Activated CD4-positive, alpha-beta memory T cell treated with anti-CD3 and anti-CD28 coated beads, Interleukin-2, amount 10 ng/mL, durations not matched to agents 7 days and 5 days (primary cell): ENCODE data around the gene NCOR2. TPM values are rescaled to one million over a fixed set of nuclear protein-coding genes. Genes with fewer than 3 reads are reported as not detected.

Experiments
- CTCF ChIA-PET: fragments of 350-600 bp; sonication (Branson Sonifier 250); formaldehyde crosslinking; loops from one replicate; lab custom pipeline; 2021; ENCODE audit warnings: antibody characterized with exemption, inconsistent platforms; lab: Charles Lee
- POLR2A ChIA-PET: fragments of 350-600 bp; sonication (Branson Sonifier 250); formaldehyde crosslinking; loops from one replicate; lab custom pipeline; 2021; ENCODE audit warnings: antibody characterized with exemption; lab: Charles Lee
- DNase-seq: peaks from one replicate; pipeline ENCODE4 v3.0.0-alpha.2; 2020
- H3K27ac Mint-ChIP-seq: one replicate; pipeline ENCODE4 v1.8.0; 2021; ENCODE audit warnings: mild to moderate bottlenecking, mixed read lengths
- H3K27me3 Mint-ChIP-seq: one replicate; pipeline ENCODE4 v1.8.0; 2021; ENCODE audit warnings: mixed read lengths
- H3K36me3 Mint-ChIP-seq: one replicate; pipeline ENCODE4 v1.8.0; 2021; ENCODE audit warnings: low read depth, mixed read lengths
- H3K4me1 Mint-ChIP-seq: one replicate; pipeline ENCODE4 v1.8.0; 2021; ENCODE audit warnings: mixed read lengths
- H3K4me3 Mint-ChIP-seq: one replicate; pipeline ENCODE4 v1.8.0; 2021; ENCODE audit warnings: mild to moderate bottlenecking, mixed read lengths
- H3K9me3 Mint-ChIP-seq: one replicate; pipeline ENCODE4 v1.8.0; 2021; ENCODE audit warnings: mixed read lengths
- total RNA-seq, 2 experiments: library from RNA; stranded (reverse); gene quantifications; one replicate each; pipeline ENCODE4 v1.2.3, GENCODE V29; 2021

NCOR2 gene
- total RNA-seq, 2 experiments from 2014 or later: 88.9 to 90.8 TPM

DNA sequence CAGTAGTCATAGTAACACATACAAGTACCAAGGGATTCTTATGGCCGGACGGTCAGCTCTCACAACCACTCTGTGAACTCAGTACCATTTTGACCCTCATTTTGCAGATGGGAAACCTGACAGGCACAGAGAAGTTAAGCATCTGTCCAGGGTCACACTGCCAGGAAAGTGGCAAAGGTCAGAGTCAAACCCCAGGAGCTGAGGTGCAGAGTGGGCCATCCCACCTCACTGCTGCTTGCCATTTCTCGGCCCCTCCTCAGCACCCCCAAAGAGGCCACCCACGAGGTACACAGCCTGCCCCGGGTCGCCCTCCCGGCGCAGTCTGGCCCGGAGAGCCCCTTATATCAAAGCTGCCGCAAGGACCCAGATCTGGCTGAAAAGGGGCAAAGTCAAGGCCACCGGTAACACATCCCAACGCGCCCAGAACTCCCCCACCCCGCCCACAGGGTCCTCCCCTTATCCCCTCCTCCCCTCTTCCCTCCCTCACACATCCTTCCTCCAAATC, 1.7 kb downstream of the NCOR2 start:
- CTCF ChIA-PET: interaction anchor here (0.6 to 1.5 kb wide), 2 partner anchors 18 to 199 kb away, joined by 3 to 6 read pairs; no protein-coding TSS in a partner anchor
- Mint-ChIP-seq H3K27me3 (peaks cover 2% of the 10 kb centered on the region), H3K27ac (no peak overlapping the region), H3K36me3 (no peaks in the 10 kb centered on the region), H3K4me1 (peaks cover 12% of the 10 kb centered on the region), H3K9me3 (no peaks in the 10 kb centered on the region), H3K4me3 (peak overlapping the region; percentile 94)
- DNase-seq: no peak
- POLR2A ChIA-PET: interaction anchor here (0.8 to 3.2 kb wide), 9 partner anchors 9 to 352 kb away, joined by 3 to 16 read pairs (median 5); no protein-coding TSS in a partner anchor

DNA sequence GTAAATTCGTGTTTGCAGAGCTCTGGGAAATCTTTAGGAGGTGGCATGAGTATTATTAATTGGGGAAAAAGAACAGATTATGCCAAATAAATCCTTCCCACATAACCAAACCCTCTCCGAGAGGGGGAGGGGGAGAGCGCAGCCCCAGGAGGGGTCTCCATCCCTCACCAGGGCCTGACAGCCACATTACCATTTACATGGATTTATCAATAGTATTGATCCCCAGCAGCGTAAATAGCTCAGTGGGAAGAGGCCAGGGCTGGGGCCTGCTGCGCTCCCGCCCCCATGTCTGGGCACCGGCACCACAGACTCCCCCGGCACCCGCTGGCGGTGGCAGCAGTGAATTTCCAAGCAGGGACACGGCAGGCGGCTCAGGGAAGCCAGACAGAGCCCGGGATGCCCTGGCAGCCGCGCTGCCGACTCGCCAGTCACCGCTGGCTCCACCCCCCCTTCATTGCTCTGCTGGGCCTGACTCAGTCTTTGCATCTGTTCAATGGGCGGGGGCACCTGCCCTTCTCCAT, 2.4 kb downstream of the NCOR2 start:
- Mint-ChIP-seq H3K27ac (no peak overlapping the region), H3K27me3 (no peaks in the 10 kb centered on the region), H3K4me3 (peak overlapping the region; percentile 94), H3K4me1 (peaks cover 12% of the 10 kb centered on the region), H3K9me3 (no peaks in the 10 kb centered on the region), H3K36me3 (no peaks in the 10 kb centered on the region)
- CTCF ChIA-PET: no interaction called here
- no peak for DNase-seq
- POLR2A ChIA-PET: interaction anchor here (3.2 kb wide), 1 partner anchor 19 kb away, joined by 16 read pairs; no protein-coding TSS in a partner anchor

DNA sequence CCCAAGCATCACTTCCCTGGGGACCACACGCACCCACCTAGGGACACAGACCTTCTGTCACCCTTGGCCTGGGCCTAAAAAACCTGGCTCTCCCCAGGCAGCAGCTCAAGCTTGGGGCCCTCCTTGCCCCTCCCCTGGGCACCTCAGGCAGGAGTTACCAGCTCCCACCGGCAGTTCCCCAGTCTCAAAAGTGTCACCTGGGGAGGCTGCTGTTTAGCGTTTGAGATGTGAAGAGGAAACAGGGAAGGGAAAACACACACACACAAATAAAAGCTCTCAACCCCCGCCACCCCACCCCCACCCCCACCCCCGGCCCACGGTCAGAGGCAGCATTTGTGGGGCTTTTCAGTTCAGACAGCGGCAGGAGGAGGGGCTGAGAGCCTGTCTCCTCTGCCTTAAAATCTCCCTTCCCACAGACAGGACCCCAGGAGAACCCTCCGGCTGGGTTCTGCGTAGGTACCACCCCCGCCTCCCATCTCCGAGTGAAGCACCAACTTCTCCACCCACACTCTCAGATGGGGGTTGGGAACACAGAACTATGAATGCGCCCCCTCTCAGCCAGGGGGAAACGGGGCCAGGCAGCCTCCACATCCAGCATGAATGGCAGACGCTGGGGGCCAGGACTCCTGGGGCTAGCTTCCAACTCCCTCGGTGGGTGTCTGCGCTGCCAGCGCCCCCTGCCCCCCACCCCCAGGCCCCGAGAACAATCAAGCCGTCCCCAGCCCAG, 3.0 kb downstream of the NCOR2 start:
- CTCF ChIA-PET: no interaction called here
- H3K27ac Mint-ChIP-seq: no peak overlapping the region
- POLR2A ChIA-PET: no interaction called here
- no peaks in the 10 kb centered on the region for H3K27me3 Mint-ChIP-seq
- H3K9me3 Mint-ChIP-seq: no peaks in the 10 kb centered on the region
- no peak overlapping the region for H3K4me3 Mint-ChIP-seq
- peaks cover 12% of the 10 kb centered on the region for H3K4me1 Mint-ChIP-seq
- no peak for DNase-seq
- H3K36me3 Mint-ChIP-seq: no peaks in the 10 kb centered on the region

DNA sequence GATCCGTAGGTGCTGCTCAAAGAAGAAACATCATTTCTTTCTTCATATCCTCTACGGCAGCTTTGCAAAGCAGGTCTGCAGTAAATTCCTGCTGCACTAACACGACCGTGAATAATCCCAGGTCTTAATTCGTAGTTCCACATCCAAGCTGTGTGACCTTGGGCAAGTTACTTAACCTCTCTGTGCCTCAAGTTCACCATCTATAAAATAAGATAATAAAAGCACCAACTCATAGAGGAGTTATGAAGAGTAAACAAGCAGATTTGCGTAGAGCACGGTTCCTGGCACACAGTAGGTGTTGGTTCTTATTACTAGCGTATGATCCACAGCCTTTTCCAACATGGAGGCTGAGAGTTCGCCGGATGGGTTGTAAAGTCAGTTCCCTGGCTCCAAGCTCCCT, 3.6 kb downstream of the NCOR2 start:
- Mint-ChIP-seq H3K9me3 (no peaks in the 10 kb centered on the region), H3K4me3 (no peak overlapping the region), H3K4me1 (peaks cover 12% of the 10 kb centered on the region), H3K27me3 (no peaks in the 10 kb centered on the region), H3K36me3 (no peaks in the 10 kb centered on the region), H3K27ac (no peak overlapping the region)
- ChIA-PET POLR2A (no interaction called here), CTCF (no interaction called here)
- no peak for DNase-seq

DNA sequence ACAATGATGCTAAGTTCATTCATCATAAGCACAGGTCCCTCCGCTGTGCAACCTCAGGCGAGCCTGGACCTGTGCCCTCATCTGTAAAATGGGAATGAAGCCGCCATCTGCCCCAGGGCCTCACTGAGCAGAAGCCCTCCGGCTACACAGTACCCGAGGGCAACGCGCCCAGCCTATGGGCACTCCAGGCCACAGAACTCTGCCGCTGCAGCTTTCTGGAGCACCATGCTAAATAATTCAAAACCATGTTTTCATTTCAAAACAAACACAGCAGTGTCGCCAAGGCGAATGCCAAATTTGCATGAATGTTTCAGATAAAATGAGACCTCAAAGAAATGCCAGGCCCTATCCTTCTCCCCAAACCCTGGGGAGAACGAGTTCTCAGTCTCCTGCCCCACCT, 4.0 kb downstream of the NCOR2 start:
- Mint-ChIP-seq H3K4me3 (no peak overlapping the region), H3K9me3 (no peaks in the 10 kb centered on the region), H3K36me3 (no peaks in the 10 kb centered on the region), H3K27me3 (no peaks in the 10 kb centered on the region), H3K4me1 (peaks cover 12% of the 10 kb centered on the region), H3K27ac (no peak overlapping the region)
- DNase-seq: no peak
- ChIA-PET CTCF (no interaction called here), POLR2A (interaction anchor here (0.7 kb wide), 1 partner anchor 17 kb away, joined by 3 read pairs; no protein-coding TSS in a partner anchor)

DNA sequence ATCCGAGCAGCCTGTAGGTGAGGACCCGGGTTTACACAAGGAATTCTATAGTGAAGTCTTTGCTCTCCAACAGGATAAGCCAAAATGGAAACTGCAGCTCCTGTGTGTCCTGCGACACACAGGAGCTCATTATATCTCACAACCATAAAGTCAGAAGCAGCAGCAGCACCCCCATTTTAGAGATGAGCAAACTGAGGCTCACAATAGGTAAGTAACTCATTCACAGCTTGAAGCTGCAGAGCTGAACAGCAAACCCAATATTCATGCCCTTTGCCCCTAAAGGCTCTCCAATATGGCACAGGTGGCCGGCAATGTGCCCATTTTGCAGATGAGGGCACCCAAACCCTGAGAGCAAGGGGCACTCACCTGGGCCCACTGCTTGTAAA, 4.6 kb downstream of the NCOR2 start:
- H3K4me3 Mint-ChIP-seq: no peak overlapping the region
- ChIA-PET POLR2A (interaction anchor here (0.7 kb wide), 1 partner anchor 17 kb away, joined by 3 read pairs; no protein-coding TSS in a partner anchor), CTCF (no interaction called here)
- no peaks in the 10 kb centered on the region for H3K36me3 Mint-ChIP-seq
- peaks cover 8% of the 10 kb centered on the region for H3K4me1 Mint-ChIP-seq
- no peak for DNase-seq
- H3K27me3 Mint-ChIP-seq: no peaks in the 10 kb centered on the region
- no peak overlapping the region for H3K27ac Mint-ChIP-seq
- H3K9me3 Mint-ChIP-seq: no peaks in the 10 kb centered on the region

DNA sequence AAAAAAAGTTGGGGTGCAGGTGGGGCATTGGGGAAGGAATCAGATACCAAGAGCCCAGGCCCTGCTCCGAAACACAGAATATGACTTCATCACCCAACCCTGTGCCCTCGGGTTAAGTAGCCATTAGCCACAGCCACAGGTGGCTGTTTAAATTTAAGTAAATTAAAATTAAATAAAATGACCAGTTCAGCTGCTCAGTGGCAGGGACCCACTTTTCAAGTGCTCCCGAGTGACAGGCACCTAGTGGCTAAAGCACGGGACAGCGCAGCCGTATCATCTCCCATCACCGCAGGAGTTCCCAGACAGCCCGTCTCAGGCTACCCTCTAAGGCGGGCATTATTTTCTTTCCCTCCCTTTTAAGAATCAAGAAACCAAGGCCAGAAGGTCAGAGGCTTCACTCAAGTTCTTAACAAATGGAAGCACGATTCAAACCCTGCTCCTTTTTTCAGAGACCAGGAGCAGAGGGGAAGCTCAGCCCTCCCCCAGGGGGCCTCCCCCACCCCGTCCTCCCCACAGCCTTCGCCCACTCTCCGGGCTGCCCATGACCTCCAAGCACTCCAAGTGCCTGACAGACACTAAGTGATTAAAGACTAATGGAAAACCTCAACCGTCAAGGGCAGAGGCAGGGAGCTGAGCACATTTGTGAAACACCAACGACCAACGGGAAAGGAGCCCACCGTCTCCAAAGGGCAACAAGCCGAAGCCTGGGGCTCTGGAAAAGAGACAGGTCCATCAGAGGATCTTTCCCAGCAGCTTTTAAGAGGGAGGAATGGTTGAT, 5.2 kb downstream of the NCOR2 start:
- peaks cover 8% of the 10 kb centered on the region for H3K4me1 Mint-ChIP-seq
- no peak for DNase-seq
- no peak overlapping the region for H3K4me3 Mint-ChIP-seq
- CTCF ChIA-PET: no interaction called here
- no peak overlapping the region for H3K27ac Mint-ChIP-seq
- POLR2A ChIA-PET: no interaction called here
- H3K9me3 Mint-ChIP-seq: no peaks in the 10 kb centered on the region
- no peaks in the 10 kb centered on the region for H3K36me3 Mint-ChIP-seq
- H3K27me3 Mint-ChIP-seq: no peaks in the 10 kb centered on the region

DNA sequence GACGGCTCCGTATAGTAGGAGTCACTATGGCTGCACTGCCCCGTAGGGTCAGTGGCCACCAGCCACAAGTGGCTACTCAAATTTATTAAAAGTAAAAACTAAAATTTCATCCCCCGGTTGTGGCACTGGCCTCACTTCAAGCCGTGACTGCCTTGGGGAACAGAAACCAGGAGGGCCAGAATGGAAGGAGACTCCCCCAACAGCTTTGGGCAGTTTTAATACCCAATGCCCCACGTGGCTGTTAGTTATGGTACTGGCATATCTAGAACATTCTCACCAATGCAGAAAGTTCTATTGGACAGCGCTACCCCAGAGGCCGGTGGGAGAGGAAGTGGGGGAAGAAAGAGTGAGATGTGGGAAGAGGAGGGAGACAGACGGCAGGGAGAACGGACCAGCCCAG, 6.2 kb downstream of the NCOR2 start:
- CTCF ChIA-PET: no interaction called here
- POLR2A ChIA-PET: no interaction called here
- Mint-ChIP-seq H3K4me1 (peaks cover 8% of the 10 kb centered on the region), H3K27ac (no peak overlapping the region), H3K36me3 (no peaks in the 10 kb centered on the region), H3K27me3 (no peaks in the 10 kb centered on the region), H3K4me3 (no peak overlapping the region), H3K9me3 (no peaks in the 10 kb centered on the region)
- no peak for DNase-seq

DNA sequence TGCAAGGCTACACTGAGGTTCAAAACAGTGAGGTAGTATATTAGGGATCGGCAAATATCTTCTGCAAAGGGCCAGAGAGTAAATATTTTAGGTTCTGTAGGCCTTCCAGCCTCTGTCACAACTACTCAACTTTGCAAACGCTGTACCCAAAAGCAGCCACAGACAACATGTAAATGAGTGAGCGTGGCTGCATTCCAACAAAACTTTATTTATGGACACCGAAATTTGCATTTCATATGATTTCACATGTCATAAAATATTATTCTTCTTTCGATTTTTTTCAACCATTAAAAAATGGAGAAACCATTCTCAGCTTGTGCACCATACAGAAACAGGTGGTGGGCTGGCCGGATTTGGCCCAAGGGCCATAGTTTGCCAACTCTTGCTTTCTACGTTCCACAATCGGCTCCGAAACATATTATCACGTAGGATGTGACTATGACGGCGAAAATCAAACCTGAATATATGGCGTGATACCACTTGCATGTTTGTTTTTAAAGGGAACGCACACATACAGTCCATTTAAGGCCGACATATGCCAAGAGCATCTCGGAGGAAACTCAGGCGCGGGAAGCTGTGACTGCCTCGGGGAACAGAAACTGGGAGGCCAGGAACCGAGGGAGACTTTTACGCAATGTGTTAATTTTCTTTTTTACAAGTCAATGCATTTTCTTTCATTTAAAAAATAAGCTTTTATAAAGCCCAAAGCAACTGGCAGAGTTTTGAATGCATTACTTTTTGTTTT, 7.1 kb downstream of the NCOR2 start:
- H3K27ac Mint-ChIP-seq: no peak overlapping the region
- H3K4me3 Mint-ChIP-seq: no peak overlapping the region
- CTCF ChIA-PET: no interaction called here
- H3K9me3 Mint-ChIP-seq: no peaks in the 10 kb centered on the region
- H3K27me3 Mint-ChIP-seq: no peaks in the 10 kb centered on the region
- POLR2A ChIA-PET: no interaction called here
- DNase-seq: no peak
- H3K4me1 Mint-ChIP-seq: peaks cover 2% of the 10 kb centered on the region
- H3K36me3 Mint-ChIP-seq: no peaks in the 10 kb centered on the region

DNA sequence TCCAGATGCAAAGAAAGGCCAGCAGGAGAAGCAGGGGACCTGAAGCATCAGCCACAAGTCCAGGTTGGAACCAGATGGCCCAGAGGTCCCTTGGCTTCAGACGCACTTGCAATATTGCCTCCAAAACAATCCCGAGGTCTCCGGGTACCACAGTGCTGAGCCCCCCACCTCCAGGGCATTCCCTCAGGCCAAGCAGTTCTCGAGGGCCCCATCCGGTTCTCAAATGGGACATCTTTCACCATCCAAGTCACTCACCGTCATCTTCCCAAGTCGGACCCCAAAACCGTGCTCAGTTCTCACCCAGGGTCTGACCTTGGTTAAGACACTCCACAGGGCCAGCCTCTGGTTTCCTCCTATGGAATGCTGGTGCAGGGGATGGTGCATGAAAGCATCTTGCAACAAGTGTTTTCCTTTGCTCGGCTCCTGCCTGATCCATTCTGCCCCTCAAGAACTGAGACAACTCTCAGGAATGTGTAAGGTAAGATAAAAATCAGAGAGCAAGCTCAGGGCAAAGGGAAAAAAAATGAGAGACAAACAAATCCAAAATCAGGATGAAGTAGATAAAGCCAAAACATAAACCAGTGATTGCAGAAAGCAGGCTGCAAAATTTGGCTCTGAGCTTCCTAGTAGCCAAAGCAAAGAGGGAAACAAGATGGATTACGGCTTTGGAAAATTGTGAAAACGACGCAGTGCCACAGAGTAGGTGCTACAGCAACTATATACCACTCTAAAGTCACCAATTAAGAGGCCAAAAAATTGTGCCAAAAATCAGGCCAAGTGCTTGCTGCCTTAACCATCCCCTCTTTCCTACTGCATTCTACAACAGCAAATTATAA, 8.0 kb downstream of the NCOR2 start:
- CTCF ChIA-PET: no interaction called here
- POLR2A ChIA-PET: no interaction called here
- DNase-seq: no peak
- Mint-ChIP-seq H3K4me3 (no peak overlapping the region), H3K4me1 (peaks cover 3% of the 10 kb centered on the region), H3K9me3 (no peaks in the 10 kb centered on the region), H3K36me3 (no peaks in the 10 kb centered on the region), H3K27me3 (no peaks in the 10 kb centered on the region), H3K27ac (no peak overlapping the region)

DNA sequence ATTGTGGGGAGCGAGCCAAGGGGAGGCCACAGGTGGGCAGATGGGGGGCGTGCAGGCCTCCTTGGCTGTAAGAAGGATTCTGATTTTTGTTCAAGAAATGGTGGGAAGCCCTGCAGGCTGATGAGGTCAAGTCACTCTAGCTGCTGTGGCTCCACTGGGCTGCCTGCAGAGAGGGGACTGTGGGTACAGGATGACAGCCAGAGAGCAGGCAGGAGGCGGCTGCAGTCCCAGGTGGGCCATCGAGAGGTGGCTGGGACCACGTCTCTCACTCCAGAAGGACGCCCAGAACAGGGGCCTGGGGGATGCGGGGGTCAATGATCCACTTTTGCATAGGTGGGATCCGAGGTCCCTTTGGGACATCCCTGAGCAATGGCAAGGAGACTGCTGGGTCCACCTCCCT, 9.1 kb downstream of the NCOR2 start:
- ChIA-PET POLR2A (no interaction called here), CTCF (no interaction called here)
- no peaks in the 10 kb centered on the region for H3K9me3 Mint-ChIP-seq
- no peak overlapping the region for H3K27ac Mint-ChIP-seq
- no peak overlapping the region for H3K4me3 Mint-ChIP-seq
- no peaks in the 10 kb centered on the region for H3K27me3 Mint-ChIP-seq
- peaks cover 3% of the 10 kb centered on the region for H3K4me1 Mint-ChIP-seq
- H3K36me3 Mint-ChIP-seq: no peaks in the 10 kb centered on the region
- no peak for DNase-seq

DNA sequence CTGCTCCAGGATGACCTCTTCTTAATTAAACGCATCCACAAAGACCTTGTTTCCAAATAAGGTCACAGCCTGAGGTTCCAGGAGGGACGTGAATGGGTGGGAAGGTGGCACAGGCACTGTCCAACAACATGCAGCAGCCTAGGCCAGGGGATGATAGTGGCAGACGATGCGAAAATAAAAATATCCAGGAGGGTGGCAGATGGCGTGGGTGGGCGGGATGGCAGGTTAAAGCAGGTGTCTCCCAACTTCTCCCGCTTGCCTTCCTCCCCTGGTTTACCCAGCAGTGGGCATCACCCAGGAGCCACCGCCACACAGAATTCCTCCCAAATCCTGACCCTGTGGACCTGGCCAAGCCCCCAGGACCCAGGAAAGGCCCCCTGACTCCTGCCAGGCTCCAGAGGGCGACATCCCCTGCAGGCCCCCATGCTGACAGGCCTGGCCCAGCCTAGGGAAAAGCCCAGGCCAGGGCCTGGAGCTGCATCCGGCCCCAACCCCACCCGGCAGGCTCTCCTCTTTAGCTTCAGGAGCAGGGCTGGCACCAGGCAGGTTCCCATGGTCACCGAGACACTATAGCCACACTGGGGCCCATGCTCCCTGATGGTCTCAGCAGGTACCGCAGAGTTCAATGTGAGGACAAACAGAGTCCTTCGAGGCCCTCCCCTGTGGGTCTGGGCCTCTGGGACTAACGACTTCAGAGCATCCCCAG, 9.7 kb downstream of the NCOR2 start:
- Mint-ChIP-seq H3K27ac (no peak overlapping the region), H3K4me1 (peaks cover 3% of the 10 kb centered on the region), H3K36me3 (no peaks in the 10 kb centered on the region), H3K27me3 (no peaks in the 10 kb centered on the region), H3K9me3 (no peaks in the 10 kb centered on the region), H3K4me3 (no peak overlapping the region)
- DNase-seq: no peak
- CTCF ChIA-PET: no interaction called here
- POLR2A ChIA-PET: no interaction called here
